Liver (tissue), 9 donors: ENCODE results near the gene CACNB4. TPM values are rescaled to one million over a fixed set of nuclear protein-coding genes. Genes with fewer than 3 reads are reported as not detected.
"Not testable (repeated sequence)": the region's sequence is repeated elsewhere in the genome, so short reads cannot be mapped to it uniquely, and the experiment has no call there.

Experiments used
- DNase-seq: peaks from one replicate; pipeline ENCODE4 v3.0.0-alpha.2; 2017; ENCODE audit warnings: low spot score
- H3K27ac ChIP-seq, 2 donors: one replicate each; pipeline ENCODE4 v1.7.0; 2013; ENCODE audit warnings: inconsistent platforms in 2 of 2, low read length in 2 of 2, control low read depth in 1 of 2, low read depth in 1 of 2, mild to moderate bottlenecking in 1 of 2
- H3K27me3 ChIP-seq, 4 donors: one replicate each; pipeline versions ENCODE4 v1.6.1 to v1.7.0; 2013; ENCODE audit warnings: low read length in 3 of 4, inconsistent platforms in 1 of 4, mild to moderate bottlenecking in 1 of 4, moderate library complexity in 1 of 4; ENCODE audit not compliant: control insufficient read depth in 4 of 4, insufficient read depth in 4 of 4
- H3K36me3 ChIP-seq, 4 donors: one replicate each; pipeline versions ENCODE4 v1.6.1 to v1.7.0; 2013; ENCODE audit warnings: low read length in 3 of 4, mild to moderate bottlenecking in 3 of 4, low read depth in 1 of 4, moderate library complexity in 1 of 4; ENCODE audit not compliant: control insufficient read depth in 4 of 4, insufficient read depth in 3 of 4
- H3K4me1 ChIP-seq, 4 donors: one replicate each; pipeline versions ENCODE4 v1.6.1 to v1.7.0; 2013; ENCODE audit warnings: low read length in 3 of 4, mild to moderate bottlenecking in 3 of 4, moderate library complexity in 1 of 4; ENCODE audit not compliant: control insufficient read depth in 4 of 4, insufficient read depth in 4 of 4
- H3K4me3 ChIP-seq, 3 donors: one replicate each; pipeline versions ENCODE4 v1.6.1 to v1.7.0; 2013; ENCODE audit warnings: low read length in 3 of 3, control low read depth in 1 of 3, low read depth in 1 of 3, mild to moderate bottlenecking in 1 of 3
- H3K9ac ChIP-seq, 2 donors: one replicate each; pipeline ENCODE4 v1.7.0; 2013; ENCODE audit warnings: low read length in 2 of 2, mild to moderate bottlenecking in 2 of 2, moderate library complexity in 2 of 2, control low read depth in 1 of 2, low read depth in 1 of 2
- H3K9me3 ChIP-seq, 4 donors: one replicate each; pipeline versions ENCODE4 v1.6.1 to v1.7.0; 2013; ENCODE audit warnings: low read length in 3 of 4; ENCODE audit not compliant: control insufficient read depth in 4 of 4
- ATF3 ChIP-seq: IDR thresholded peaks from 2 replicates; pipeline ENCODE4 v1.6.1; 2016; ENCODE audit warnings: antibody characterized with exemption
- EGR1 ChIP-seq, 2 donors: IDR thresholded peaks; 2 replicates each; pipeline ENCODE4 v1.6.1; 2016 to 2018; ENCODE audit warnings: antibody characterized with exemption in 2 of 2, low read depth in 2 of 2
- FOXA1 ChIP-seq: IDR thresholded peaks from 2 replicates; pipeline ENCODE4 v1.6.1; 2016; ENCODE audit warnings: antibody characterized with exemption
- FOXA2 ChIP-seq: IDR thresholded peaks from 2 replicates; pipeline ENCODE4 v1.6.1; 2016; ENCODE audit warnings: antibody characterized with exemption
- GABPA ChIP-seq, 2 donors: IDR thresholded peaks in 1 of 2; conservative IDR thresholded peaks in 1 of 2; 2 replicates each; pipeline ENCODE4 v1.6.1; 2016; ENCODE audit warnings: antibody characterized with exemption in 2 of 2, mild to moderate bottlenecking in 1 of 2, moderate library complexity in 1 of 2
- HNF4G ChIP-seq: IDR thresholded peaks from 2 replicates; pipeline ENCODE4 v1.6.1; 2016; ENCODE audit warnings: antibody characterized with exemption
- JUND ChIP-seq, 2 donors: IDR thresholded peaks; 2 replicates each; pipeline ENCODE4 v1.6.1; 2016; ENCODE audit warnings: antibody characterized with exemption in 2 of 2
- NR2F2 ChIP-seq: IDR thresholded peaks from 2 replicates; pipeline ENCODE4 v1.6.1; 2016; ENCODE audit warnings: antibody characterized with exemption
- RAD21 ChIP-seq, 2 donors: IDR thresholded peaks; 2 replicates each; pipeline ENCODE4 v1.6.1; 2016; ENCODE audit warnings: antibody characterized with exemption in 2 of 2, mild to moderate bottlenecking in 2 of 2
- SP1 ChIP-seq: IDR thresholded peaks from 2 replicates; pipeline ENCODE4 v1.6.1; 2018; ENCODE audit warnings: antibody characterized with exemption, mild to moderate bottlenecking
- YY1 ChIP-seq: IDR thresholded peaks from 2 replicates; pipeline ENCODE4 v1.6.1; 2016; ENCODE audit warnings: antibody characterized with exemption, mild to moderate bottlenecking
- ZBTB33 ChIP-seq: IDR thresholded peaks from 2 replicates; pipeline ENCODE4 v1.6.1; 2016; ENCODE audit warnings: antibody characterized with exemption
- WGBS: extraction: QIAGEN DNeasy Blood & Tissue Kit; methylation state at CpG from one replicate; pipeline ENCODE4 v1.1.7; 2013; 5-methylcytosine and 5-hydroxymethylcytosine counted together
- polyA plus RNA-seq, 2 donors: library from polyadenylated mRNA; stranded (reverse) in 1 of 2; unstranded in 1 of 2; fragments of 200-250 nt in 1 of 2; fragments of >200 nt in 1 of 2; fragmentation: Nextera tagmentation in 1 of 2; extraction: Ambion mirVana in 1 of 2; gene quantifications; one replicate each; pipeline versions ENCODE4 v1.2.1 to v1.2.3, GENCODE V29; 2013 to 2015
- total RNA-seq, 2 donors: library from RNA; depleted of rRNA; stranded (reverse); fragments of >200 nt; gene quantifications; one replicate each; pipeline ENCODE4 v1.2.3, GENCODE V29; 2014
- TF ChIP-seq, protein P1 (sequence below): IDR thresholded peaks from 2 replicates; pipeline ENCODE4 v1.6.1; 2016; ENCODE audit warnings: antibody characterized with exemption, mild to moderate bottlenecking
- TF ChIP-seq, protein P2 (sequence below): IDR thresholded peaks from 2 replicates; pipeline ENCODE4 v1.6.1; 2016; ENCODE audit warnings: antibody characterized with exemption
- donor health status: healthy.
- donor health status: healthy.
- donor health status: healthy.
- donor health status: healthy.
- donor health status: healthy.

Gene CACNB4
- total and polyA plus RNA-seq, 4 donors: 0.02 to 0.50 (median 0.21) TPM

DNA sequence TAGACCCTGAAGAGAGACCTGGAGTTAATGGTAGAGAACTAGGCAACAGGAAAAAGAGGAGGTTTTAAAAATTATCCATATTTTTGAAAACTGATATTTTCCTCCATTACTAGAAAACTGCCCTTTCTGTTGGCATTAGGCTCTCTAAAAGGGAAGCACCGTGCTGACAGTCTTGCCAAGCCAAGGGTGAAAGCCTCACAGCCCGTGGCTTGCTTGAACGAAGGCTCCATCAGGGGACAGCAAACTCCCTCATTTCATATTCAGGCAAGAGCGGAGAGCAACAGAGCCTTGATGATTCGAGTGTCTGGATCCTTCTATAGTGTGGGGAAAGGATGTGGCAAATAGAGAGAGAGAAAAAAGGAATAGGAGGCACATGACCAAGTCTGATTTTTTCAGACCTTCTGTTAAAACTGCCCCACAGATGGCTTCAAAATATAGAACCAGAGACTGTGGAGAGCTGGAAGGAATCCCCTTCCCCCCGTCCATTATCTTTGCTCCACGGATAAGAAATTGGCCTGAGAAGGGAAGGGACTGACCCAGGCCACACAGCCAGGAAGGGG lies 67.0 kb downstream of the CACNB4 start:
- no peaks in the 10 kb centered on the region for H3K27me3 ChIP-seq
- H3K27ac ChIP-seq: no peak overlapping the region
- no peaks in the 10 kb centered on the region for H3K36me3 ChIP-seq
- TF ChIP-seq HNF4G (no peak), YY1 (no peak), ZBTB33 (no peak), SP1 (no peak), NR2F2 (no peak), GABPA (IDR thresholded peaks at IDR 0.05 in 1 of 2, conservative IDR thresholded peaks at IDR 0.05 in 1 of 2) (no peak), FOXA1 (no peak), FOXA2 (no peak), JUND (IDR thresholded peaks at IDR 0.05) (no peak), RAD21 (IDR thresholded peaks at IDR 0.05) (no peak), ATF3 (no peak), EGR1 (IDR thresholded peaks at IDR 0.05; ENCODE audit: low read depth in 2 of 2) (no peak)
- TF ChIP-seq, protein P1, sequence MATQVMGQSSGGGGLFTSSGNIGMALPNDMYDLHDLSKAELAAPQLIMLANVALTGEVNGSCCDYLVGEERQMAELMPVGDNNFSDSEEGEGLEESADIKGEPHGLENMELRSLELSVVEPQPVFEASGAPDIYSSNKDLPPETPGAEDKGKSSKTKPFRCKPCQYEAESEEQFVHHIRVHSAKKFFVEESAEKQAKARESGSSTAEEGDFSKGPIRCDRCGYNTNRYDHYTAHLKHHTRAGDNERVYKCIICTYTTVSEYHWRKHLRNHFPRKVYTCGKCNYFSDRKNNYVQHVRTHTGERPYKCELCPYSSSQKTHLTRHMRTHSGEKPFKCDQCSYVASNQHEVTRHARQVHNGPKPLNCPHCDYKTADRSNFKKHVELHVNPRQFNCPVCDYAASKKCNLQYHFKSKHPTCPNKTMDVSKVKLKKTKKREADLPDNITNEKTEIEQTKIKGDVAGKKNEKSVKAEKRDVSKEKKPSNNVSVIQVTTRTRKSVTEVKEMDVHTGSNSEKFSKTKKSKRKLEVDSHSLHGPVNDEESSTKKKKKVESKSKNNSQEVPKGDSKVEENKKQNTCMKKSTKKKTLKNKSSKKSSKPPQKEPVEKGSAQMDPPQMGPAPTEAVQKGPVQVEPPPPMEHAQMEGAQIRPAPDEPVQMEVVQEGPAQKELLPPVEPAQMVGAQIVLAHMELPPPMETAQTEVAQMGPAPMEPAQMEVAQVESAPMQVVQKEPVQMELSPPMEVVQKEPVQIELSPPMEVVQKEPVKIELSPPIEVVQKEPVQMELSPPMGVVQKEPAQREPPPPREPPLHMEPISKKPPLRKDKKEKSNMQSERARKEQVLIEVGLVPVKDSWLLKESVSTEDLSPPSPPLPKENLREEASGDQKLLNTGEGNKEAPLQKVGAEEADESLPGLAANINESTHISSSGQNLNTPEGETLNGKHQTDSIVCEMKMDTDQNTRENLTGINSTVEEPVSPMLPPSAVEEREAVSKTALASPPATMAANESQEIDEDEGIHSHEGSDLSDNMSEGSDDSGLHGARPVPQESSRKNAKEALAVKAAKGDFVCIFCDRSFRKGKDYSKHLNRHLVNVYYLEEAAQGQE: no peak
- TF ChIP-seq, protein P2, sequence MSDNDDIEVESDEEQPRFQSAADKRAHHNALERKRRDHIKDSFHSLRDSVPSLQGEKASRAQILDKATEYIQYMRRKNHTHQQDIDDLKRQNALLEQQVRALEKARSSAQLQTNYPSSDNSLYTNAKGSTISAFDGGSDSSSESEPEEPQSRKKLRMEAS: no peak
- H3K4me3 ChIP-seq: no peak overlapping the region
- WGBS: 77% methylated on average over 7 of the region's 7 CpGs
- H3K4me1 ChIP-seq: no peaks in the 10 kb centered on the region
- no peak for DNase-seq
- H3K9me3 ChIP-seq: no peaks in the 10 kb centered on the region
- H3K9ac ChIP-seq: no peak overlapping the region

DNA sequence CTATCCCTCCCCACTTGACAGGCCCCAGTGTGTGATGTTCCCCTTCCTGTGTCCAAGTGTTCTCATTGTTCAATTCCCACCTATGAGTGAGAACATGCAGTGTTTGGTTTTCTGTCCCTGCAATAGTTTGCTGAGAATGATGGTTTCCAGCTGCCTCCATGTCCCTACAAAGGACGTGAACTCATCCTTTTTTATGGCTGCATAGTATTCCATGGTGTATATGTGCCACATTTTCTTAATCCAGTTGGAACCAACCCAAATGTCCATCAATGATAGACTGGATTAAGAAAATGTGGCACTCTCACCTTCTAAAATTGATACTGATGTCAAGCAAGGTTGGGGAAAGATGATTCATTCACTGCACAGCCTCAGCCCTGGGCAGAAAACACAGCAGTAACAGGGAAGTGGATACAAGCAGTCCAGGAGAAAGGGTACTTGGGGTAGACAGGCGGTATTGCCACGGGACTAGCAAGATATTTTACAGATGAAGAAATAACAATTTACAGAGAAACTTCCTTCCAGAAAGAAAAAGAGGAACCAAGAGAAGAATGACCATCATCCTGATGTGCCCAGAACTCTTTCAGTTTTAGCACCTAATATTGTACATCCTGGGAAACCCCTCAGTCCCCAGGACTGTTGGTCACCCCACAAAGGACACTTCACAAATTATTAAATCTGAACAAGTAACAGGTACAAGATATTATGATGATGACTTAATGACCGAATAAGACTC lies 68.1 kb downstream of the CACNB4 start:
- 81% methylated on average over 4 of the region's 4 CpGs for WGBS
- not testable (repeated sequence) for H3K27ac ChIP-seq, H3K4me1 ChIP-seq, H3K9ac ChIP-seq, H3K9me3 ChIP-seq, H3K36me3 ChIP-seq, DNase-seq, H3K27me3 ChIP-seq, H3K4me3 ChIP-seq
